Mesodermal cell (in vitro differentiated cells): ENCODE measurements around the gene ACOX3.
A peak's percentile ranks its signal among the peaks of the same experiment; 100 is the strongest.

Experiments
- H3K27ac ChIP-seq: 2 replicates; pipeline ENCODE4 v1.7.0; 2013; ENCODE audit warnings: mild to moderate bottlenecking, low read depth, low read length, moderate library complexity; ENCODE audit not compliant: severe bottlenecking
- H3K36me3 ChIP-seq: 2 replicates; pipeline ENCODE4 v1.7.1; 2013; ENCODE audit warnings: mild to moderate bottlenecking, low read length, moderate library complexity; ENCODE audit not compliant: control insufficient read depth, insufficient read depth
- H3K4me1 ChIP-seq: one replicate; pipeline ENCODE4 v1.7.1; 2013; ENCODE audit warnings: mild to moderate bottlenecking, low read length; ENCODE audit not compliant: insufficient read depth, control insufficient read depth, poor library complexity, severe bottlenecking
- H3K4me3 ChIP-seq: 2 replicates; pipeline ENCODE4 v1.7.0; 2013; ENCODE audit warnings: low read length, control low read depth, mild to moderate bottlenecking; ENCODE audit not compliant: insufficient read depth, poor library complexity, severe bottlenecking; ENCODE audit errors: extremely low read depth
- H3K9me3 ChIP-seq: 2 replicates; pipeline ENCODE4 v1.7.1; 2013; ENCODE audit warnings: mild to moderate bottlenecking, low read length, moderate library complexity; ENCODE audit not compliant: control insufficient read depth
- WGBS, 2 experiments: methylation state at CpG; one replicate each; pipeline ENCODE4 v1.1.5; 2013; ENCODE audit warnings: missing lambda C conversion rate in 2 of 2; ENCODE audit not compliant: insufficient coverage in 2 of 2; 5-methylcytosine and 5-hydroxymethylcytosine counted together

Gene ACOX3

DNA sequence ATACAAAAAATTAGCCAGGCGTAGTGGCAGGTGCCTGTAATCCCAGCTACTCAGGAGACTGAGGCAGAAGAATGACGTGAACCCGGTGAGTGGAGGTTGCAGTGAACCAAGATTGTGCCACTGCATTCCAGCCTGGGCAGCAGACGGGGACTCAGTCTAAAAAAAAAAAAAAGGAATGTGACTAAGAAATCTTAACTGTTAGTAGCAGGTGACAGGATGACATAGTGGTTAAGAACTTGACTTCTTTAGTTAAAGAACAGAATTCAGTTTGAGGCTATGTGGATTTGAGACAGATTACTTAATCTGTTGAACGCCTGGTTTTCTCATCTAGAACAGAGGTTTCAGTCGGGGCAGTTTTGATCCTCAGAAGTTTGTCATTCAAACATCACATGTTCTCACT, 3.3 kb upstream of the ACOX3 start:
- Histone ChIP-seq H3K9me3 (no peaks in the 10 kb centered on the region), H3K4me1 (peaks cover 16% of the 10 kb centered on the region), H3K27ac (no peak overlapping the region), H3K4me3 (no peak overlapping the region), H3K36me3 (peaks cover 16% of the 10 kb centered on the region)
- 92 to 96% methylated on average over 4 of the region's 6 CpGs for WGBS, 2 experiments

DNA sequence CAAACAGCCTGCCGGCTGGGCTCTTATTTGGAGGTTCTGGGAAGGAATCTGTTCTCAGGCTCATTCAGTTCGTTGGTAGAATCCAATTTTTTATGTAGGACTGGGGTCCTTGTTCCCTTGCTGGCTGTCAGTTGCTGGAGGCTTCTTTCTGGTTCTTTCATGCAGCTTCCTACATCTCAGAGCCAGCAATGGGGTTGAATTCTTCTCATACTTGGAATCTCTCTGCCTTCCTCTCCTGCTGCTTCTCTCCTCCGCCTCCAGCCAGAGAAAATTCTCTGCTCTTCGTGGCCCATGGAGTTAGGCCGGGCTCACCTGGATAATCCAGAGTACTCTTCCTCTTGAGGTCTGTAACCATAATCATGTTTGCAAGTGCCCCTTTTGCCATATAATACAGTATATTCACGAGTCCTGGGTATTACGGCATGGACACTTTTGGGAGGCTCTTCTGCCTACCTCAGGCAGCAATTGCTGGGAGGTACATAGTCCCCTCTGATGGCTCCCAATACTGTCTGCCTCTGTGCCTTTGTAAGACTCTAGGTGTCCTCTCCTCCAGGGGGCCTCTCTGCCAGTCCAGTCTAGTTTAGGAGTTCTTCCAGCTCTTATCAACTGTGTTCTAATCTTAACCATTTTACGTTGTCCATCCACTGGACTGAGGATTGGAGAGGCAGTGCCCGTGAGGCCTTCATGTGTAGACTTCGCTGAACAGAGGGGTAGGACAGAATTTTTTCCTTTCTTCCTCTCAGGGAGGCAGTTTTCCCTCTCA, 2.3 kb upstream of the ACOX3 start:
- Histone ChIP-seq H3K4me3 (peak overlapping the region; percentile 96), H3K36me3 (peaks cover 6% of the 10 kb centered on the region), H3K9me3 (no peaks in the 10 kb centered on the region), H3K27ac (no peak overlapping the region), H3K4me1 (peaks cover 16% of the 10 kb centered on the region)
- WGBS, 2 experiments = 71 to 78% methylated on average over 8 to 10 of the region's 10 CpGs

DNA sequence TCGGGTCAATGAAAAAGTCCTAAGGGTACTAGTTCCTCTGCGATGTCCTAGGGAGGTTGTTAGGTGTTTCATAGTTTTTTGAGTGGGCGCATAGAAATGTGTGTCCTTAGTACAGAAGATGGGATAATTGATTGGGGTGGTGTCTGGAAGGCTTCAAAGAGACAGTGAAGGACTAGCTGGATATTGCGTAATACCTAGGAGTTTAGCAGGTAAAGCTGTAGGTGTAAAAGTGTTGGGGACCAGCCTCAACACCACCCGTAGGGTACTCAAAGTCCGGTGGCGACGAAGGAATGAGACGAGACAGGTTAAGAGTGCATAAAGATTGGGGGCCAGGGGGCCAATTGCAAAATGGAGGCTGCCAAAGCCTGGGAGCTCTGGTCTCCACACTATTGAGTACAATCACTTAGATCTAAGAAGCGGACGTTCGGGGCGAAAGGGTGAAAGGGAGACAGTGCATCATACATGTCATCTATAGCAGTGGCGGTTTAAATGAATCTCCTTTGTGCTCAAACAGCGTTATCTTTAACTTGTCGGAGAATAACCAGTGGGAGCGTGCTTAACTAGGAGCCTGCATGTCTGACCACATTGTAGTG, 1.1 kb upstream of the ACOX3 start:
- peaks cover 3% of the 10 kb centered on the region for H3K36me3 ChIP-seq
- peaks cover 16% of the 10 kb centered on the region for H3K4me1 ChIP-seq
- H3K9me3 ChIP-seq = no peaks in the 10 kb centered on the region
- H3K4me3 ChIP-seq = peak overlapping the region; percentile 96
- H3K27ac ChIP-seq = no peak overlapping the region
- 65 to 66% methylated on average over 16 to 17 of the region's 17 CpGs for WGBS, 2 experiments

DNA sequence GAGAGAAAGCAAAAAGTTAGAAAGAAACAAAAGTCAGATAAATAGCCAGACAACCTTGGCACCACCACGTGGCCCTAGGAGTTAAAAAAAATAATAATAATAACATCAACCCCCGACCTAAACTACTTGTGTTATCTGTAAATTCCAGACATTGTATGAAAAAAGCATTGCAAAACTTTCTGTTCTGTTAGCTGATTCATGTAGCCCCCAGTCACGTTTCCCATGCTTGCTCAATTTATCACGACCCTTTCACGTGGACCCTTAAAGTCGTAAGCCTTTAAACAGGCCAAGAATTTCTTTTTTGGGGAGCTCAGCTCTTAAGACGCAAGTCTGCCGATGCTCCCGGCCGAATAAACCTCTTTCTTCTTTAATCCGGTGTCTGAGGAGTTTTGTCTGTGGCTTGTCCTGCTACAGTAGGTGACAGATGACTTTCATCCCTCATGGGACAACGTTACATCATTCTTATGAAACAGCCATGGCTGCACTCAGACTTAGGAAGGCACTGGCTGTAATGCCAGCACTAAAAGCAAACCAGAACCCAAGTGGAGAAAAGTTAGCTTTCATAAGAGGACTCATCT, 520 bp downstream of the ACOX3 start:
- peak overlapping the region; percentile 96 for H3K4me3 ChIP-seq
- 69 to 78% methylated on average over 8 to 11 of the region's 12 CpGs for WGBS, 2 experiments
- H3K36me3 ChIP-seq = no peaks in the 10 kb centered on the region
- H3K4me1 ChIP-seq = peaks cover 16% of the 10 kb centered on the region
- no peaks in the 10 kb centered on the region for H3K9me3 ChIP-seq
- peak overlapping the region; percentile 96 for H3K27ac ChIP-seq

- H3K4me3 ChIP-seq = no peak overlapping the region
- peaks cover 16% of the 10 kb centered on the region for H3K4me1 ChIP-seq
- H3K9me3 ChIP-seq = no peaks in the 10 kb centered on the region
- 100% methylated on average over 2 to 3 of the region's 3 CpGs for WGBS, 2 experiments
- no peak overlapping the region for H3K27ac ChIP-seq
- H3K36me3 ChIP-seq = no peaks in the 10 kb centered on the region
These were observed 1.4 kb downstream of the ACOX3 start for GRCh38 chr4:8439168-8439567.

GRCh38 chr4:8438743-8439142, 1.8 kb downstream of the ACOX3 start:
- no peaks in the 10 kb centered on the region for H3K9me3 ChIP-seq
- H3K27ac ChIP-seq = no peak overlapping the region
- peaks cover 16% of the 10 kb centered on the region for H3K4me1 ChIP-seq
- WGBS, 2 experiments = 92 to 100% methylated on average over 8 to 10 of the region's 11 CpGs
- no peak overlapping the region for H3K4me3 ChIP-seq
- H3K36me3 ChIP-seq = no peaks in the 10 kb centered on the region

- no peaks in the 10 kb centered on the region for H3K9me3 ChIP-seq
- H3K36me3 ChIP-seq = no peaks in the 10 kb centered on the region
- H3K27ac ChIP-seq = peak overlapping the region; percentile 62
- peaks cover 8% of the 10 kb centered on the region for H3K4me1 ChIP-seq
- no peak overlapping the region for H3K4me3 ChIP-seq
- WGBS, 2 experiments = 41 to 45% methylated on average over 10 to 13 of the region's 13 CpGs
These were observed 3.2 kb downstream of the ACOX3 start for GRCh38 chr4:8437281-8437680.

GRCh38 chr4:8435656-8436121, 4.8 kb downstream of the ACOX3 start:
- WGBS, 2 experiments = 42 to 56% methylated on average over 5 of the region's 5 CpGs
- H3K36me3 ChIP-seq = no peaks in the 10 kb centered on the region
- H3K4me3 ChIP-seq = no peak overlapping the region
- no peak overlapping the region for H3K27ac ChIP-seq
- no peaks in the 10 kb centered on the region for H3K9me3 ChIP-seq
- H3K4me1 ChIP-seq = no peaks in the 10 kb centered on the region

- Histone ChIP-seq H3K36me3 (no peaks in the 10 kb centered on the region), H3K9me3 (no peaks in the 10 kb centered on the region), H3K4me3 (no peak overlapping the region), H3K27ac (no peak overlapping the region), H3K4me1 (no peaks in the 10 kb centered on the region)
- 80 to 84% methylated on average over 15 to 19 of the region's 21 CpGs for WGBS, 2 experiments
These were observed 6.1 kb downstream of the ACOX3 start for GRCh38 chr4:8434251-8435073.

DNA sequence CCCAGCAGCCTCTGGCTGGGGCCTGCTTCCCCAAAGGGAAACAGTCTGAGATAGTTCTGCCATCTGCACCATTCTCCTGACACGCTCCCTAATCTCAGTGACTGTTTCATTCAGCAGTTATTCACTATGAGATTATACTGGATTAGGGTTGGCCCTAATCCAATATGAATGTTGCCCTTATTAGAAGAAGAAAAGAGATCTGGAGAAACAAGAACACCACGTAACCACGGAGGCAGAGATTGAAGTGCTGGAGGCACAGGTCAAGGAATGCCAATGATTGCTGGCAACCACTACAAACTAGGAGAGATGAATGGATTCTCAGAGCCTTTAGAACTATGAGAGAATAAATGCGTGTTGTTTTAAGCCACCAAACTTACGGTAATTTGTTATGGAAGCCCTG, 7.4 kb downstream of the ACOX3 start:
- Histone ChIP-seq H3K36me3 (no peaks in the 10 kb centered on the region), H3K9me3 (no peaks in the 10 kb centered on the region), H3K27ac (no peak overlapping the region), H3K4me3 (no peak overlapping the region), H3K4me1 (peaks cover 3% of the 10 kb centered on the region)
- WGBS, 2 experiments = 97 to 100% methylated on average over 3 of the region's 5 CpGs
